Hematopoietic multipotent progenitor cell treated with erythropoietin and hydrocortisone succinate and interleukin-3 and kit ligand, for 8 days (in vitro differentiated cells): Measurements from ENCODE around the gene BRD2.

ENCODE experiments used
- DNase-seq: peaks from one replicate; pipeline ENCODE4 v3.0.0-alpha.2; 2015

The BRD2 gene

DNA sequence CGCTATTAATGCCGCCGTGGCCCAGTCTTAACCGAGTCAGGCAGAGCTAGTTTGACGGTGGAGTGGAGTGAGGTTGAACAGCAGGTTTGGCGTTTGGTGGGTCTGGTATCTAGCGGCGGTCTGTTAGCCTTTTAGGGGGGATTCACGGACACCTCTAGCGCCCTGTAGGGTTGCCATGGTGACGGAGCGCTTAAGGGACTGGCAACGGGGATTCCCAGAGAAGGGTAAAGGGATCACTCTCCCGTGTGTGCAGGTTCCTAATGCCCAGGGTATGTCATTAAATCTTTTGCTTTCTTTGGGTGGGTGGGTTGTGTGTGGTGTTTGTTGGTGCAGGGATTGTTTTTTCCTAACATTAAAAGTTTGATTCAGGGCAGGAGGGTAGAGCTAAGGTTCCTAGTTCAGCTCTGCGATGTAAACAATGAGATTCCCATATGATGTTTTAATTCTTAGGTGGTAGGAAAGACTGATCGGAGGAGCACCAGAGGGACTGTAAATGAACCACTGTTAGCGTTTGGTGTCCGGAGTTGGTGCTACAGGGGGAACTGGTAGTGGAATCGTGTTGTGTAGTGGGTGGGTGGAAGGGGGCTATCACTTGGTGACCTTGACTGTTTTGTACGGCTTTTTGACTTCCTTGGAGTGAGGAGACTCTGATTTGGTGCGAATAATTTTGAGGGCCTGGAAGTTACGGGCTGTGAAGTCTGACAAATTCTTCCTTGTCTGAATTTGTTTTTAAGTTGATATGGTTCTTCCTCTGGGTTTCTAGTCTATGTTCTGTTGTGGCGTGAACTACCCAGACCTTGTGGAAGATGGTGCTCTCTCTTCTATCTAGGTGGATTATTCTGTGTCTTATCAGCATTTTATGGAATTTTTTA, 5.0 kb downstream of the BRD2 start:
- DNase-seq = peak; percentile 62

DNA sequence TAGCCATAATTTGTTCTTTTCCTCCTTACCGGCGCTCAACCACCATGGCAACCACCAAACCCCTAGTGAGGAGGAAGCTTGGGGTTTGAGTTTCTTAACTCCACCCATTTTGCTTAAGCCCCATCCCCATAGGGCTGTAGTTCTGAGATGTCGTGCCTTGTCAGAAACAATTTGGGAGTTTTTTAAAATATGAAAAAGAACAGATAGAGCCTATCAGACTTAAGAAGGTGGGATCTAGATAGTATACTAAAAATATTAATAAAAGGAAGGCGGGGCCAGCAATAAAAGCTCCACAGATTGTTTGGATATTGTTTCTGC, 5.6 kb downstream of the BRD2 start:
- peak; percentile 56 for DNase-seq

DNA sequence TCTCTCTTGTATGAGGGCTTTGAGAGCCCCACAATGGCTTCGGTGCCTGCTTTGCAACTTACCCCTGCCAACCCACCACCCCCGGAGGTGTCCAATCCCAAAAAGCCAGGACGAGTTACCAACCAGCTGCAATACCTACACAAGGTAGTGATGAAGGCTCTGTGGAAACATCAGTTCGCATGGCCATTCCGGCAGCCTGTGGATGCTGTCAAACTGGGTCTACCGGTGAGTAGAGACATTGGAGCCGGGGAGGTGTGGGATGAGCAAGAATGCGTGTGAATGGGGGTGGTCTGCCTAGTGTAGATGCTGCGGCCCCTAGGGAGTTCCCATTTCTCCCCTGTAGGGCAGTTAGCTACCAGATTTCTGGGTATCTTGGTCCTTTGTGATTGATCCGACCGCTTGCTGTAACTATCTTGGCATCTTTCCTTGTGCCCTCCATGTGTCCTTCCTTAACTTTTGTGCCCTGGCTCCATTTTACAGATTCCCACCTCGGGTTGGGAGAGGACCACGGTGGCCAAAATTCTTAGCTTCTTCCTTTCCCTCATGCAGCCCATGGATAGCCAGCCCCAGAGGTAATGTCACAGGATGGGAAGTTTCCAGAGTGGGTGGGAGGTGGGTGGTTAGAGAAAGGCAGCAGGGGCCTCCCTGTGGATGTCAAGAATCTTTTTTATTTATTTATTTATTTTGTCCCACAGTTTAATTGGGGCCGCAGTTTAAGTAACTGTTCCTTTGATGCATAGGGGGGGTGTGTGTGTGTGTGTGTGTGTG, 6.3 kb downstream of the BRD2 start:
- no peak for DNase-seq

DNA sequence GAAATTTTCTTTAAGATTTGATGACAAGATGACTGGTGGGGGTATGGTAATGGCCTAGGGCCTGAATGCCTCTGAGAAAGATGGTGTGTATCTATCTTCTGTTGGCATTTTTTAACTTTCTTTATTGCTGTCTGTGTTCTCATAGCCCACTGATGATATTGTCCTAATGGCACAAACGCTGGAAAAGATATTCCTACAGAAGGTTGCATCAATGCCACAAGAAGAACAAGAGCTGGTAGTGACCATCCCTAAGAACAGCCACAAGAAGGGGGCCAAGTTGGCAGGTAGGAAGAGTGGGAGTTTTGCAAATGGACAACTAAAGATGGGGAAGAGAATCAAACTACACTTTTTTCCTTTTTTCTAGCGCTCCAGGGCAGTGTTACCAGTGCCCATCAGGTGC, 7.5 kb downstream of the BRD2 start:
- DNase-seq = no peak

DNA sequence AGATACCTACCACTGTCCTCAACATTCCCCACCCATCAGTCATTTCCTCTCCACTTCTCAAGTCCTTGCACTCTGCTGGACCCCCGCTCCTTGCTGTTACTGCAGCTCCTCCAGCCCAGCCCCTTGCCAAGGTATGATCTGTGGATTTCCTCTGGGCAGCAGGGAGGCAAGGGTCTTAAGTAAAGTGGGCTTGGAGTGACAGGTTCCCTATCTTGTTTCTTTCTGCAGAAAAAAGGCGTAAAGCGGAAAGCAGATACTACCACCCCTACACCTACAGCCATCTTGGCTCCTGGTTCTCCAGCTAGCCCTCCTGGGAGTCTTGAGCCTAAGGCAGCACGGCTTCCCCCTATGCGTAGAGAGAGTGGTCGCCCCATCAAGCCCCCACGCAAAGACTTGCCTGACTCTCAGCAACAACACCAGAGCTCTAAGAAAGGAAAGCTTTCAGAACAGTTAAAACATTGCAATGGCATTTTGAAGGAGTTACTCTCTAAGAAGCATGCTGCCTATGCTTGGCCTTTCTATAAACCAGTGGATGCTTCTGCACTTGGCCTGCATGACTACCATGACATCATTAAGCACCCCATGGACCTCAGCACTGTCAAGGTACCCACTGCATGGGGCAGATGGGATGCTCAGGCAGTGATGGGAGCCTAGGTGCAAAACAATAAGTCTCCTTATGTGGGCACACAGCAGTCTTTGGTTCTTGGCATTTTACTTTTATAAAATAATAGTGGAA, 8.1 kb downstream of the BRD2 start:
- no peak for DNase-seq

DNA sequence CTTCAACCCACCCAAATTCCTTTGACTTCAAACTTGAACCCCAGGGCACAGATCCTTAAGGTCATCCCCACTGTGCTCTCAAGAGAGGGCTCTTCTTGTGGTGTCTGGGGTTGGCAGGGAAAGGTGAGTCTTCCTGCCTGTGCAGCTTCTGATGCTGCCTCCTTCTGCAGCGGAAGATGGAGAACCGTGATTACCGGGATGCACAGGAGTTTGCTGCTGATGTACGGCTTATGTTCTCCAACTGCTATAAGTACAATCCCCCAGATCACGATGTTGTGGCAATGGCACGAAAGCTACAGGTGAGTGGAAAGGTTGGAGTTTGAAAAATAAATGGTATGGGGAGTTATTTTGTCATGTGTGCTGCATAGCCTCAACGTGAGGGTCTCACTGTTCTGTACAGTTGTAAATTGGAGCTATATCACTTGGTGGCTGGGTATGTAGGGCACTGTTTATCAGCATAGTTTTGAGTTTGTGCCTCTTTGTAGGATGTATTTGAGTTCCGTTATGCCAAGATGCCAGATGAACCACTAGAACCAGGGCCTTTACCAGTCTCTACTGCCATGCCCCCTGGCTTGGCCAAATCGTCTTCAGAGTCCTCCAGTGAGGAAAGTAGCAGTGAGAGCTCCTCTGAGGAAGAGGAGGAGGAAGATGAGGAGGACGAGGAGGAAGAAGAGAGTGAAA, 9.0 kb downstream of the BRD2 start:
- DNase-seq = no peak

DNA sequence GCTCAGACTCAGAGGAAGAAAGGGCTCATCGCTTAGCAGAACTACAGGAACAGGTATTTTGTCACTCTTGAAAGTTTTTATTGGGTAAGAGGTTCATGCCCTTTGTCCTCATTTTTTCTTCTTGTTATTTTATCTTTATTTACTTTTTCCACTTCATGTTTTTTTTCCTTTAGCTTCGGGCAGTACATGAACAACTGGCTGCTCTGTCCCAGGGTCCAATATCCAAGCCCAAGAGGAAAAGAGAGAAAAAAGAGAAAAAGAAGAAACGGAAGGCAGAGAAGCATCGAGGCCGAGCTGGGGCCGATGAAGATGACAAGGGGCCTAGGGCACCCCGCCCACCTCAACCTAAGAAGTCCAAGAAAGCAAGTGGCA, 9.5 kb downstream of the BRD2 start:
- no peak for DNase-seq

DNA sequence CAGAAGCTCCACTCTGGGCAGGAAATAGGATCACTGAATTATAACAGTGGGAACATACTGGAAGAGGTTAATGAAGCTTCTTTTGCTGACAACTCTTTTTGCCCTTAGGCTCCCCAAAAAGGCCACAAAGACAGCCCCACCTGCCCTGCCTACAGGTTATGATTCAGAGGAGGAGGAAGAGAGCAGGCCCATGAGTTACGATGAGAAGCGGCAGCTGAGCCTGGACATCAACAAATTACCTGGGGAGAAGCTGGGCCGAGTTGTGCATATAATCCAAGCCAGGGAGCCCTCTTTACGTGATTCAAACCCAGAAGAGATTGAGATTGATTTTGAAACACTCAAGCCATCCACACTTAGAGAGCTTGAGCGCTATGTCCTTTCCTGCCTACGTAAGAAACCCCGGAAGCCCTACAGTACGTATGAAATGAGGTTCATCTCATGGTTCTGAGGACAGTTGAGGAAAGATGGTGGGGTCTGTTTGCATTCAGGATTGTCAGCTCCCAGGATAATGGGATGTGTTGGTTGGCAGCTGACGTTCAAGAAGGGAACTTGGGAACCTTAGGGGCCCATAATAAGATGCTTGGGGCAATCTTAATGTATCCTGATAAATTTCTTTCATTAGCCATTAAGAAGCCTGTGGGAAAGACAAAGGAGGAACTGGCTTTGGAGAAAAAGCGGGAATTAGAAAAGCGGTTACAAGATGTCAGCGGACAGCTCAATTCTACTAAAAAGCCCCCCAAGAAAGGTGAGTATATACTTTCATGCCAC, 11.5 kb downstream of the BRD2 start:
- no peak for DNase-seq

DNA sequence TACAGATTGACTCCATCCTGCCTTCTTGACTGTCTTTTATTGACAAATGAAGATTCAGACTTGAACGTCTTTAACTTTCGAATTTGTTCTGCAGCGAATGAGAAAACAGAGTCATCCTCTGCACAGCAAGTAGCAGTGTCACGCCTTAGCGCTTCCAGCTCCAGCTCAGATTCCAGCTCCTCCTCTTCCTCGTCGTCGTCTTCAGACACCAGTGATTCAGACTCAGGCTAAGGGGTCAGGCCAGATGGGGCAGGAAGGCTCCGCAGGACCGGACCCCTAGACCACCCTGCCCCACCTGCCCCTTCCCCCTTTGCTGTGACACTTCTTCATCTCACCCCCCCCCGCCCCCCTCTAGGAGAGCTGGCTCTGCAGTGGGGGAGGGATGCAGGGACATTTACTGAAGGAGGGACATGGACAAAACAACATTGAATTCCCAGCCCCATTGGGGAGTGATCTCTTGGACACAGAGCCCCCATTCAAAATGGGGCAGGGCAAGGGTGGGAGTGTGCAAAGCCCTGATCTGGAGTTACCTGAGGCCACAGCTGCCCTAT, 12.2 kb downstream of the BRD2 start:
- no peak for DNase-seq

DNA sequence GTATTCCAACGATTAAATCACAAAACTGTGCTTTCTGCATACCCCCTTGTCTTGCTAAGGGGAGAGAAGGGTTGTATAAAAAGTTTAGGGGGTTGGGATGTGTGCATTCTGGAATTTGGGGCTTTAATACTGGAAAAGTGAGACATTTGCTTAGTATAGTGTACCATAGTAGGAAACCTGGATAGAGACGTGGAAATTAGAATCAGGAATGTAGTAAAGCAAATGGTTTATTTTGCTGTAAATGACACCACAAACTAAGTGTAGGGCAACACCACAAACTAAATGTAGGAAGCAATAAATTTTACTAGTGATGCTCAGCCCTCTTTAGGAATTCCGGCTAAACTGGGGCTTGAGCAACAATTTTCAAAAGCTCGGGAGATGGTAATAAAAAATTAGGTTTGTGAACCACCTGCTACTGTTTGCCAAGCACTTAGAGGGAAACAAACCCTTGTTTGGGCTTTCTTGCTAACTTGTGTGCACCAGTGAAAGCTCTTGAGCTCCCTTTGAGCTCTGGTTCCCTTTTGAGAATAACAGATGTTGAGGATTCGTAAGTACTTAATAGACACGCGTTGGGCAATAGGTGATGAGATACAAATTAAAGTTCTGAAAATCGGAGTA, 13.8 kb downstream of the BRD2 start:
- DNase-seq = peak; percentile 38

DNA sequence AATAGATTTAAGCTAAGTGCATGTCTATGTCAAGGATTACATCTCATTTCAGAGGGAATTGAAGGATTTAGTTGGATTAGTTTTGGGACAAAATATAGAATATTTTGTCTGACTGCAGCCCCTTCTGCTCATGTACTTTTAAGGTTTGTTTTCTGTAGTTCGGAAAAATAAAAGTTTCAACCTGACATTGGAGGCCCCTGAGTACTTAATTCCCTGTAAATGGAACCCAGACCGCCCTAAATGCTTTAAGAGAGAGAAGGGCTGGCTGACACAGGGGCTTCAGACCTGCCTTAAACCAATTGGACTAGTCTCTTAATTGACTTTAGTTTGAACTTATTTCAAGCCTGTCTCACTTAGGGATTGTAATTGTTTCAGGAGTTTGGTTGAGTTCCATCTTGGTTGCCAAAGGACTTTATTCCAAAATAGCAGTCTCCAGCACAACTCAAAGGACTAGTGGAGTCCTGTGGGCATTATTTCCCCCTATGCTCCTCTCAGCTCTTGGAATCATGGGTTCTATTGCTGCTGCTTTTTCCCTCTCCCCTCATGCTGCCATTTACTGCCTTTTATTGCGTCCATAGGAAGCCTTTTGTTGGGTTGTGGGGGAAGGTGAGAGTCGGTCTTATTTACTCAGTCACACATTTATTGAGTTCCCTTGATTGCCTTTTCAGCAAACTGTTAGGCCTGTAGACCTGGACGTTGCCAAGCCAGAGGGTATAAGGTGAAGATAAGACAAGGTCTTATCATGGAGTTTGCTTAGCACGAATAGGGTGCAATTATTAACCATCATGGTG, 14.5 kb downstream of the BRD2 start:
- peak; percentile 50 for DNase-seq

DNA sequence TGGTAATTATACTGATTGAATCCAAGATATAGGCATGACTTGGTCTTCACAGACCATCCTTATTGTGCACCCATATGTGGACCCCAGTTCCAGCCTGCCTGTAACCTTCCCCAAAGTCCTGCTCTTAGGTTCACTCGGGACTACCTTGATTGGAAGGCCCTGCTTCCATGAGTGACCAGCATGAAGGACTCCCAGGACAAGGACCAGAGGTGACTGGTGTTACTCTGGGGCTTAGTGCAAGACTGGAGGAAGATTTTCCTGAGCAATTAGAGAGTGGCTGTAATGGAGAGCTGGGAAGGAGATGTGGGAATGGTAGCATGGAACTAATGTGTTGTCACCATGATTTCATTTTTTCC, 15.1 kb downstream of the BRD2 start:
- no peak for DNase-seq

DNA sequence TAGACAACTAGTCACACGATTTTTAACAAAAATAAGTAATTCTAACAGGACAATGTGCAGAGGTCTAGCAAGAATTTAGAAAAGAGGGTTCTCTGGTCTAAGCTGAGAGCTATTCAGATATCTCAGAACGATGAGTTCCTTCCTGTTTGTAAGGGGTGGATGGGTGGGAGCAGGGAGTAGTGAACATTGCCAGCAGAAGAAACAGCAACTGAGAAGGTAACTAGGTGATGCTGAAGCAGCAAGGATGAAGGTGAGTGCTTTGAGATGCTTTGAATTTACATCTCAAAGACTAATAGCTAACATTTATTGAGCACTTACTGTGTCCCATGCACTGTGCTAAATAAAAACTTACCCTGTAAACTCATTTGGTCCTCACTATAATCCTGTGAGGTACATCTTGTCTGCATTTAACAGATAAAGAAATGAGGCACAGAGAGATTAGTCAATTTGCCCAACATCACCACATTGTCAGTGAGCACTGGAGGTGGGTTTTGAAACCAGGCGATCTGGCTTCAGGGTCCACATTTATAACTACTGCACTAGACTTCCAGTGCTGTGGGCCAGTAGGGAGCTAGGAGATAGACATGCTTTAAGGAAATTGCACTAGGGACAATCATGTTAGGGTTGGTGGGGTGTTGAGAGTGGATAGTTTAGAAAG, 15.7 kb downstream of the BRD2 start:
- DNase-seq = peak; percentile 69

DNA sequence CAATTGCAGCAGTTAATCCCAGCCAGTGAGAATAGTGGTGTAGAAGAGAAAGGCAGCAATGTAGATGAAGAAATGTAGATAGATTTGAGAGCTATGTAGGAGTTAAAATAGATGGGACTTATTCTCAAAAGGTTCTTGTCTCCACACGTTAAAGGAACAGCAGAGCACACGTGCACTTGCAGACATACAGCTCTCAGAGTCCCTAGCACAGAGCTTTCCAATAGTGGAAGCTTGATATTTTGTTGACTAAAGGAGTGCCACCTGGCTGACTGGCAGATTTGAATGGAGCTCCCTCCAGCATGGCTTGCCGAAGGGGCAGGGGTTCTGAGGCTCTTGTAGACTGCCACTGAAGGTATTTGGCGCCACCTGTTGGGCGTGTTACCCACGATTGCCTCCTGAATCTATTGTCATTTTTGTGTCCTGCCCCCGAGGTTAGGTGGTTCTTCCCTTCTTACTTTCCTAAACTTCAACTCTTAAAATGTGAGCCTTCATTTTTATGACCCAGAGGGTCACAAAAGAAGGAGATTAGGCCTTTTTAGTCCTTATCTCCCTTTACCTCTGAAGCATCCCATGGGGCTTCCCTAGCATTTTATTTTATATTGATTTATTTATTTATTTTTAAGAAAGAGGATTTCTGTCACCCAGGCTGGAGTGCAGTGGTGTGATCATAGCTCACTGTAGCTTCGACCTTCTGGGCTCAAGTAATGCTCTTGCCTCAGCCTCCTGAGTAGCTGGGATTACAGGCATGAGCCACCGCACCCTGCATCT, 16.4 kb downstream of the BRD2 start:
- DNase-seq = peak; percentile 90

DNA sequence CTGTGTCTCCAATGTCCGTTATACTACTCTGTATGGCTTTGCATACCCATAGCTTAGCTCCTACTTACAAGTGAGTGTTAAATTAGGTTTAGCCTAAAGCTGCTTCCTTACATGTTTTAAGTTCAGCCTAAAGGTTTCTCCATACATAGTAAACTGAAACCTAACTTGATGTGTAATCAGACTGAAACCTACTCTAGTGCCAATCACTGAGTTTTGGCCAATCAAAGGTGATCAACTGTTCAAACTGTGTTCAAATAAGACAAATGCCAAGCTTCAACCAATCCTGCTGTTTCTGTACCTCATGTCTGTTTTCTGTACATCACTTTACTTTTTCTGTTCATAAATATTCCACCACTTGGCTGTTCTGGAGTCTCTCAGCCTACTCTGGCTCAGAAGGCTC, 21.0 kb downstream of the BRD2 start:
- DNase-seq = no peak

DNA sequence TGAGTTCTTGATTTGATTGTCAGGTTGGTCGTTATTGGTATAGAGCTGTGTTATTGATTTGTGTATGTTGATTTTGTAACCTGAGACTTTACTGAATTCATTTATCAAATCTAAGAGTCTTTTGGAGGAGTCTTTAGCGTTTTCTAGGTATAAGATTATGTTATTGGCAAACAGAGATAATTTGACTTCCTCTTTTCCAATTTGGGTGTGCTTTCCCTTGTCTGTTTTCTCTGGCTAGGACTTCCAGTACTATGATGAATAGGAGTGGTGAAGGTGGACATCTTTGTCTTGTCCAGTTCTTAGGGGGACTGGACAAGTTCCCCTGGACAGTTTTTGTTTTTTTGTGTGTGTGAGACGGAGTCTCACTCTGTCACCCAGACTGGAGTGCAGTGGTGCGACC, 23.6 kb downstream of the BRD2 start:
- DNase-seq = no peak

DNA sequence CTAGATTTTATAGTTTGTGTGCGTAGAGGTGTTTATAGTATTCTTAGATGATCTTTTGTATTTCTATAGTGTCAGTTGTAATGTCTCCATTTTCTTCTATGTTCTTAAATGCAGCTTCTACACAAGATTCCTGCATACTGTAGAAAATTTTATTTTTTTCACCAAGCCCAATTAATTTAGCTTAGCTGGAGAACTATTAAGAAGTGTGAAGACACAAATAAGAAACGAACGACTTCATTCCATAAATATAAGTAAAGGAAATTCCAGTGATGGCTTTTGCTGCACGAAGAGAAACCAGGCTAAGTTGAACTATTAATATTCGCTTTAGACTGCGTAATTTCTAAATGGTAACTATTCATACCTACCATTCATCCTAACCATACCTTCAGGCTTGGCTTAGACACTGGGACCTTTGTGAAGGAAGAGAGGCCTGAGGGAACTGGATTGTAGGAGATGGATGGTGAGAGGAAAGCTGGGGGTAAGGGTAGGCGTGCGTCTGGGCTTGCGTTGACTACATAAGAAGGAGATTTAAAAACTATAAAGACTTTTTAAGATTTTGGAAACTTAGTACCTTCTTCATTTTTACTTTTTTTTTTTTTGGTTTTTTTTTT, 25.1 kb downstream of the BRD2 start:
- DNase-seq = no peak

DNA sequence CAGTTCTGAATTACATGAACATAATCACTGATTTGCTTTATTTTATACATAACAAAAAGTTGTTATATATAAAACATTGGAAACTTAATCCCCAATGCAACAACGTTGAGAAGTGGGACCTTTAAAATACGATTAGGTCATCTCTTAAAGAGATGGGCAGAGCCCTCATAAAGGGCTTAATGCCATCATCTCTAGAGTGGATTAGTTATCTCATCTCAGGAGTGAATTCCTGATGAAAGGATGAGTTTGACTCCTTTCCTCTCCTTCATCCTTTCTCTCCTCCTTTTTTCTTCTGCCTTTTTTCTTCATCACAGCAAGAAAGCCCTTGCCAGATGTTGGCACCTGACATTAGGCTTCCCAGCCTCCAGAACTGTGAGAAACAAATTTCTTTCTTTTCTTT, 27.1 kb downstream of the BRD2 start:
- no peak for DNase-seq

DNA sequence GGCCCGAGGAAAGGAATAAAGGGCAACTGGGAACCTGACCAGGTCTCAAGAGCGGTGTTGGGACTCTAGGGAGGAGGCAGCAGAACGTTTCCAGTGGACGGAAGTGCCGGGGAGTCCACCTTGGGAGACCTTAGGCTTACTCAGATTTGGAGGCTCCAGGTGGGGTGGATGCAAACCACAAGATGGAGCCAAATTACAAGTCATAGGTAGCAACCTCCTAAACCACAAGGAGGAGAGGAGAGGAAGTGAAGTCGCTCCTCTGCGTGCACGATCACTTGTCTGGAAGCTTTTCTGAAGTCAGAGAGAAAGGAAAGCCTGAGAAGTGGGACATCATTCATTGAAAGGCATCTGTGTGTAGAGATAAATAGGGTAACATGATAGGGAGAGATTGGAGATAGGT, 31.7 kb downstream of the BRD2 start:
- DNase-seq = peak; percentile 18
